ENCODE results near the gene ELMO1. TPM values are rescaled to one million over a fixed set of nuclear protein-coding genes. Genes with fewer than 3 reads are reported as not detected.

The ELMO1 gene
- polyA plus RNA-seq, 1 experiment, result not detected

DNA sequence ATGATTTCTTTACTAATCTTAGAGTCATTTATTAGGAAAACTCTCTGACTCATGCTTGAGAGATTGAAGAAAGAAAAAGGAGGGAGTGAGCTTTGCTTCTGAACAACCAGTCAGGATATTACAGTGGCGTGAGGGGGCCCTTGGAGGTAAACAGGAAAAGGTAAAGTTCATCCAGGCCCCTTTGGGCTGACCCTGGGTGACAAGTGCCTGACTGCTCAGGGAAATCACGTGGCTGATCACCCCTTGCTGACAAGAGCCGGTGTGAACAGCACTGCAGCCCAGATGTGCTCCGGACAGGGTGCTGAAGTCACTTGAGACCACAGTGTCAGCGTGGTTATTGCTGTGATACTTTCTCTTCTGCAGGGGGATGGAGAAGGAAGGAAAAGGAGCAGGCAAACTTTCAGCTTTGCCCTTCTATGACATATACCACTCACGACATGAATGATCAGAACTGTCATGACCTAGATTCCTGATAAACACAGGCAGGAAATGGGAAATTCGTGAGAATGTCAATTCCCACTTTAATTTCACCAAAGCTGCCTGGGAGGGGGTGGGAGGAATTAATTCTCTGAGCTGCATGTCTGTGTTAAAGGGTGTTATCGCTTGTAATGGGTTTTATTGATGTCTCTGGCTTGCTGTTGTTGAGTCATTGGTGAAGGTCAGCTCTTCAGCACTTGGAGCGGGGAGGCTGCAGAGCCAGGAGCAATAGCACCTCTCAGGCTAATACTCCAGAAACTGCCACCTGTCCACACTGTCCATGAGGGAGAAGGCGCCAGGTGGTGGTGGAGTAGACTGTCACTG lies 584.6 kb downstream of the ELMO1 start:
- ChIA-PET POLR2A (no interaction called here), CTCF (no interaction called here)
- Histone ChIP-seq H3K27ac (ENCODE audit: low read depth, low read length) (no peak overlapping the region), H3K4me3 (ENCODE audit: low read depth, low read length) (no peak overlapping the region), H3K27me3 (ENCODE audit: control insufficient read depth, insufficient read depth, low read length) (no peaks in the 10 kb centered on the region), H3K9me3 (ENCODE audit: control insufficient read depth, insufficient read depth, low read length) (no peaks in the 10 kb centered on the region)
- no peak for DNase-seq (ENCODE audit: low read depth, low spot score)
- TF ChIP-seq, protein P1, sequence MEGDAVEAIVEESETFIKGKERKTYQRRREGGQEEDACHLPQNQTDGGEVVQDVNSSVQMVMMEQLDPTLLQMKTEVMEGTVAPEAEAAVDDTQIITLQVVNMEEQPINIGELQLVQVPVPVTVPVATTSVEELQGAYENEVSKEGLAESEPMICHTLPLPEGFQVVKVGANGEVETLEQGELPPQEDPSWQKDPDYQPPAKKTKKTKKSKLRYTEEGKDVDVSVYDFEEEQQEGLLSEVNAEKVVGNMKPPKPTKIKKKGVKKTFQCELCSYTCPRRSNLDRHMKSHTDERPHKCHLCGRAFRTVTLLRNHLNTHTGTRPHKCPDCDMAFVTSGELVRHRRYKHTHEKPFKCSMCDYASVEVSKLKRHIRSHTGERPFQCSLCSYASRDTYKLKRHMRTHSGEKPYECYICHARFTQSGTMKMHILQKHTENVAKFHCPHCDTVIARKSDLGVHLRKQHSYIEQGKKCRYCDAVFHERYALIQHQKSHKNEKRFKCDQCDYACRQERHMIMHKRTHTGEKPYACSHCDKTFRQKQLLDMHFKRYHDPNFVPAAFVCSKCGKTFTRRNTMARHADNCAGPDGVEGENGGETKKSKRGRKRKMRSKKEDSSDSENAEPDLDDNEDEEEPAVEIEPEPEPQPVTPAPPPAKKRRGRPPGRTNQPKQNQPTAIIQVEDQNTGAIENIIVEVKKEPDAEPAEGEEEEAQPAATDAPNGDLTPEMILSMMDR (IDR thresholded peaks at IDR 0.05; ENCODE audit: low read depth, low read length), result no peak

DNA sequence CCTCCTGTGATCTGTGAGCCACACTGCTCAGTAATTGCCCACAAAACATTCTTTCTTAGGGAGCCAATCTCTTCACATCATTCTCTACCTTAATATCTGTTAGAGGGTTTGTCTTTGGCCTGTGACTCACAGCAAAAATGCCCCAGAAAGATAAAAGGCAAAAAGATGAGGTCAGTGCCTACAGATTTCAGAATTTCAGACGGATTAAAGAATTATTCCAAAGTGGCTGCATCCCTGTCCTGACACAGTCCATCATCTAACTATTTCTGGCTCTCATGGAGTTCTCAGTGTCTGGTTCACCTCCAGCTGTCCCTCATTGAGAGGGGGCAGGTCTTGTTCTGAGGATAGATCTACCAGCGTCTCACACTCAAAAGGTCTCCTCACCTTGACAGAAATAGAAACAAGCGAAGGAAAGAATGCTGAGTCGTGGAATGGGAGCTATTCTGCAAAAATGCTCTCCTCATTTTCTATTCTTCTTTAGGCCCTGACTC lies 585.8 kb downstream of the ELMO1 start:
- Histone ChIP-seq H3K27ac (ENCODE audit: low read depth, low read length) (no peak overlapping the region), H3K4me3 (ENCODE audit: low read depth, low read length) (no peak overlapping the region), H3K27me3 (ENCODE audit: control insufficient read depth, insufficient read depth, low read length) (no peaks in the 10 kb centered on the region), H3K9me3 (ENCODE audit: control insufficient read depth, insufficient read depth, low read length) (no peaks in the 10 kb centered on the region)
- ChIA-PET CTCF (no interaction called here), POLR2A (no interaction called here)
- DNase-seq (ENCODE audit: low read depth, low spot score), result no peak
- TF ChIP-seq, protein P1 (IDR thresholded peaks at IDR 0.05; ENCODE audit: low read depth, low read length), result no peak

DNA sequence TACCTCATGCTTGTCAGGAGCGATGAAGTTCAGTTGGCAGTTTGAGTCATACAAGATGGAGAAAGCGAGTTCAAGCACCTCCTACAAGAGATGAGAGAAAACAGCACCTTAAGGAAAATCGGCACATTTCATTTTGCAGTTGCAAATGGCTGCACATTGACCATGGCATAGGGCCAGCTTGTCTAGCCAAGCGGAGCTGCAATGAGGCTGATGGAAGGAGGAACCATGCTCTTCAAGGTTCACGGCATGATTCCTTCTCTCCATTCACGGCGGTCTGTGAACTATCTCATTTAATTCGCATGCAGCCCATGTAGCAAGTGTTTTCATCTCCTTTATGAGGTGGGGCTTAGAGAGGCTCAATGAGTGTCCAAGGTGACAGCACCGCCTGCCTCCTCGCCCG lies 587.0 kb downstream of the ELMO1 start:
- no peaks in the 10 kb centered on the region for H3K27me3 ChIP-seq (ENCODE audit: control insufficient read depth, insufficient read depth, low read length)
- H3K4me3 ChIP-seq (ENCODE audit: low read depth, low read length), result no peak overlapping the region
- ChIA-PET CTCF (no interaction called here), POLR2A (no interaction called here)
- TF ChIP-seq, protein P1 (IDR thresholded peaks at IDR 0.05; ENCODE audit: low read depth, low read length), result no peak
- H3K27ac ChIP-seq (ENCODE audit: low read depth, low read length), result no peak overlapping the region
- no peaks in the 10 kb centered on the region for H3K9me3 ChIP-seq (ENCODE audit: control insufficient read depth, insufficient read depth, low read length)
- DNase-seq (ENCODE audit: low read depth, low spot score), result no peak

DNA sequence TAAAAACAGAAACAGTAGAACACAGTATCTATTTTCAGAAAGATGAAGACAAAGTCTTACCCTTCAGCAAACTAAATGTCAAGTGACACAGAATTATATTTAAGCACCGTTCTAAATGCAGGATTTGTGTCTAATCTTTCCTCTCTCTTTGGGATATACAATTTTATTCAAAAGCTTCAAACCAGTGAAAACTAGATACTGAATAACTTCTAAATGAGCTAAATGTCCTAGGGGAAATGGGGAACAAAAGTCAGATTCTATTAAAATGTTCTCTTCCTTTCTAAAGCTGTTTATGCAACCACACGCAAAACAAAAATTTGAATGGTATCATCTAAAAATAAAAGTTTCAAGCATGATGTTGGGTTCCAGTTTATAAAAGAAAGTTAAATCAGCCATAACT lies 588.0 kb downstream of the ELMO1 start:
- CTCF ChIA-PET, result interaction anchor here (0.8 kb wide), 1 partner anchor 322 kb away, joined by 3 read pairs; no protein-coding TSS in a partner anchor
- Histone ChIP-seq H3K27ac (ENCODE audit: low read depth, low read length) (no peak overlapping the region), H3K27me3 (ENCODE audit: control insufficient read depth, insufficient read depth, low read length) (no peaks in the 10 kb centered on the region)

DNA sequence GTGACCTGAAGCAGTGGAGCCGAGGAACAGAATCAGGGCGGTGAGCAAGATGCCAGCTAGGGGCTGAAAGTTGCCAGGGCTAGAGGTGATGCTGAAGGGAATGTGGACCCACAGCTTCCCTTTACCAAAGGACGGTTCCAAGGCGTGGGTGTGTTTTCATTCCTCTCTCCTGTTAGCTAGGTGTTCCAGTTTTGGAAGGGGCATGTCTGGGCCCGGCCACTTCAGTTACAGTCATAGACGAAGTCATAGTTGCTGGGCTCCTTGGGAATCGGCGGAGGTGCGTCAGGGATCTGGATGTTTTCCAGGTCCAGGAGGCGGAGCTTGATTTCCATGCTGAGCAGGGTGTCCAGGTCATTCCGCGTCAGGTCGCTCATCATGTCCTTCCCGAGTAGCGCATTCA lies 593.3 kb downstream of the ELMO1 start:
- Histone ChIP-seq H3K27ac (ENCODE audit: low read depth, low read length) (no peak overlapping the region), H3K9me3 (ENCODE audit: control insufficient read depth, insufficient read depth, low read length) (no peaks in the 10 kb centered on the region), H3K27me3 (ENCODE audit: control insufficient read depth, insufficient read depth, low read length) (no peaks in the 10 kb centered on the region), H3K4me3 (ENCODE audit: low read depth, low read length) (no peak overlapping the region)
- CTCF ChIA-PET, result no interaction called here
- no peak for DNase-seq (ENCODE audit: low read depth, low spot score)
- TF ChIP-seq, protein P1 (IDR thresholded peaks at IDR 0.05; ENCODE audit: low read depth, low read length), result no peak
- POLR2A ChIA-PET, result no interaction called here

More for the DNA sequence above, 588.0 kb downstream of the ELMO1 start:
- Histone ChIP-seq H3K9me3 (ENCODE audit: control insufficient read depth, insufficient read depth, low read length) (no peaks in the 10 kb centered on the region), H3K4me3 (ENCODE audit: low read depth, low read length) (no peak overlapping the region)
- no peak for DNase-seq (ENCODE audit: low read depth, low spot score)
- POLR2A ChIA-PET, result no interaction called here
- TF ChIP-seq, protein P1 (IDR thresholded peaks at IDR 0.05; ENCODE audit: low read depth, low read length), result no peak
